NCI-H2171 treated with DMSO at 0.1 percent for 48 hours (cell line): Measurements from ENCODE around the gene SYTL4.

Experiments
- DNase-seq: peaks from one replicate; lab custom pipeline; 2025; lab: John Stamatoyannopoulos, UW

SYTL4 gene

GRCh38 chrX:100695302-100695701, 36.6 kb downstream of the SYTL4 start:
- peak; percentile 35 for DNase-seq

- no peak for DNase-seq
These were observed 44.4 kb downstream of the SYTL4 start for GRCh38 chrX:100687546-100687945.

GRCh38 chrX:100687128-100687527, 44.8 kb downstream of the SYTL4 start:
- DNase-seq, result no peak

- no peak for DNase-seq
These were observed 46.0 kb downstream of the SYTL4 start for GRCh38 chrX:100685997-100686305.

GRCh38 chrX:100685284-100685996, 46.5 kb downstream of the SYTL4 start:
- peak; percentile 84 for DNase-seq

GRCh38 chrX:100682939-100683338, 49.0 kb downstream of the SYTL4 start:
- no peak for DNase-seq

GRCh38 chrX:100681599-100681998, 50.3 kb downstream of the SYTL4 start:
- no peak for DNase-seq

GRCh38 chrX:100680756-100681155, 51.2 kb downstream of the SYTL4 start:
- DNase-seq, result no peak

- DNase-seq, result no peak
These were observed 54.2 kb downstream of the SYTL4 start for GRCh38 chrX:100677611-100678181.

GRCh38 chrX:100674705-100675104, 57.2 kb downstream of the SYTL4 start:
- no peak for DNase-seq

- no peak for DNase-seq
These were observed 58.4 kb downstream of the SYTL4 start for GRCh38 chrX:100673397-100673953.

- DNase-seq, result no peak
These were observed 59.0 kb downstream of the SYTL4 start for GRCh38 chrX:100672966-100673365.

GRCh38 chrX:100663642-100664041, 68.3 kb downstream of the SYTL4 start:
- DNase-seq, result peak; percentile 29

- DNase-seq, result no peak
These were observed 69.1 kb downstream of the SYTL4 start for GRCh38 chrX:100662796-100663195.

- no peak for DNase-seq
These were observed 69.8 kb downstream of the SYTL4 start for GRCh38 chrX:100662170-100662569.

- peak; percentile 76 for DNase-seq
These were observed 72.3 kb downstream of the SYTL4 start for GRCh38 chrX:100659431-100660137.

GRCh38 chrX:100658941-100659381, 73.0 kb downstream of the SYTL4 start:
- peak; percentile 71 for DNase-seq

GRCh38 chrX:100654261-100654660, 77.7 kb downstream of the SYTL4 start:
- DNase-seq, result peak; percentile 67

- DNase-seq, result no peak
These were observed 79.7 kb downstream of the SYTL4 start for GRCh38 chrX:100652266-100652665.

GRCh38 chrX:100650841-100651240, 81.1 kb downstream of the SYTL4 start:
- DNase-seq, result no peak

GRCh38 chrX:100649550-100650356, 82.2 kb downstream of the SYTL4 start:
- no peak for DNase-seq
